ENCODE data around the gene MMAB.

Gene MMAB

GRCh38 chr12:109581856-109582255, 8.6 kb upstream of the MMAB start:
- DNase-seq = no peak

- DNase-seq = no peak
These were observed 8.0 kb upstream of the MMAB start for GRCh38 chr12:109581334-109581691.

- DNase-seq = no peak
These were observed 7.5 kb upstream of the MMAB start for GRCh38 chr12:109580684-109581333.

GRCh38 chr12:109580272-109580671, 7.0 kb upstream of the MMAB start:
- DNase-seq = no peak

- no peak for DNase-seq
These were observed 6.3 kb upstream of the MMAB start for GRCh38 chr12:109579639-109580038.

- no peak for DNase-seq
These were observed 5.1 kb upstream of the MMAB start for GRCh38 chr12:109578330-109578927.

GRCh38 chr12:109577311-109577710, 4.0 kb upstream of the MMAB start:
- DNase-seq = no peak

- no peak for DNase-seq
These were observed 2.4 kb upstream of the MMAB start for GRCh38 chr12:109575683-109576082.

GRCh38 chr12:109573914-109574244, 575 bp upstream of the MMAB start:
- DNase-seq = no peak

- DNase-seq = no peak
These were observed 828 bp downstream of the MMAB start for GRCh38 chr12:109572506-109572845.

GRCh38 chr12:109571773-109572505, 1.4 kb downstream of the MMAB start:
- no peak for DNase-seq

GRCh38 chr12:109568486-109568885, 4.8 kb downstream of the MMAB start:
- DNase-seq = no peak

- DNase-seq = no peak
These were observed 5.3 kb downstream of the MMAB start for GRCh38 chr12:109567967-109568366.

GRCh38 chr12:109567296-109567695, 6.0 kb downstream of the MMAB start:
- DNase-seq = no peak

GRCh38 chr12:109566424-109566823, 6.9 kb downstream of the MMAB start:
- no peak for DNase-seq

- no peak for DNase-seq
These were observed 9.7 kb downstream of the MMAB start for GRCh38 chr12:109563291-109564284.

GRCh38 chr12:109562871-109563270, 10.4 kb downstream of the MMAB start:
- DNase-seq = no peak

GRCh38 chr12:109561711-109562030, 11.6 kb downstream of the MMAB start:
- no peak for DNase-seq

GRCh38 chr12:109560867-109561710, 12.2 kb downstream of the MMAB start:
- no peak for DNase-seq

- no peak for DNase-seq
These were observed 13.7 kb downstream of the MMAB start for GRCh38 chr12:109559601-109560000.

GRCh38 chr12:109559200-109559505, 14.2 kb downstream of the MMAB start:
- DNase-seq = no peak

GRCh38 chr12:109558374-109559199, 14.7 kb downstream of the MMAB start:
- no peak for DNase-seq

Measured in NCI-H1092 (cell line).